NCI-H1436 (cell line): ENCODE measurements around the gene SLC16A1.
"Not testable (repeated sequence)": the region's sequence is repeated elsewhere in the genome, so short reads cannot be mapped to it uniquely, and the experiment has no call there.

Source experiments
- DNase-seq: peaks from one replicate; lab custom pipeline; 2025; lab: John Stamatoyannopoulos, UW

Gene SLC16A1

DNA sequence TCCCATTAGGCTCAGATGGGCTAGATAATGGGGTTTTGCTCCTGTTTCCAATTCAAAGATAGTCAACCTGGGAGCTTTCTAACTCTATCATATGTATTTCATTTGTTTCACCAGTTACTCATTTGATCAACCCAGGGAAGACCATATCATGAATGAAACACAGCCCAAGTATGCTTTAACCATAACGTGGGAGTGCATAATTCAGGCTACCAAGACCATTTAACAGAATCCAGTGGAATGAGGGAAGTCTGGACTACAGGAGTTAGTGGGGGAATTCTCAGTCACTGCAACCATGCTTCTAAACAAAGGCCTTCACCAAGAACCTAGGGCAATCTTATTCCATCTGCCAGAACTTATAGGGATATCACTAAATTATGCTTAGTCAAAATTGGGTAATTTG, 15.0 kb upstream of the SLC16A1 start:
- no peak for DNase-seq

DNA sequence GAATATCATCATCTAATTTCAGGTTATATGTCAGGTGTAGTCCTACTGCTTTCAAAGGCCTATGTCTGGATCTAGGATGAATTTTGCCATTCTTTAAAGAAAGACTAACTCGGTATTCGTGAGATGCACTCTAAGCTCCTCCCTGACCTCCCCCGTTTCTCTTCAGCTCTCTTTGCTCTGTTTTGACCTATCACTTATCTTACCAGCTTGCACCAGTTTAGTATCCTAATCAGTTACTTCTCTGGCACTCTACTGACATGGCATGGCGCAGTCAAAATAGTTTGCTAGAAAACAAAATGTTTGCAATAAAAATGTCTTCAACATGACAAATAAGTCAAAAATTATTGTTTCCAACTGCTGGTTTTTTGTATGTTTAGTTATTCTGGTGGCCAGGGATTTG, 8.4 kb upstream of the SLC16A1 start:
- DNase-seq, result no peak

DNA sequence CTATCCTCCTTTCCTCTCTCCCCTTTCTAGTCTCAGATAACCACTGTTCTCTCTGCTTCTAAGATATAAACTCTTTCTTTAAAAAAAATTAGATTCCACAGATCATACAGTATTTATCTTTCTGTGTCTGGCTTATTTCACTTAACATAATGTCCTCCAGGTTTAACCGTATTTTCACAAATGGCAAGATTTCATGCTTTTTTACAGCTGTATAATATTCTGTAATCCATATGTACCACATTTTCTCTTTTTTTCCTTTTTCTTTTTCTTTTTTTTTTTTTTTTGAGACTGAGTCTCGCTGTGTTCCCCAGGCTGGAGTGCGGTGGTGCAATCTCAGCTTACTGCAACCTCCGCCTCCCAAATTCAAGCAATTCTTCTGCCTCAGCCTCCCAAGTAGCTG, 5.1 kb upstream of the SLC16A1 start:
- no peak for DNase-seq

DNA sequence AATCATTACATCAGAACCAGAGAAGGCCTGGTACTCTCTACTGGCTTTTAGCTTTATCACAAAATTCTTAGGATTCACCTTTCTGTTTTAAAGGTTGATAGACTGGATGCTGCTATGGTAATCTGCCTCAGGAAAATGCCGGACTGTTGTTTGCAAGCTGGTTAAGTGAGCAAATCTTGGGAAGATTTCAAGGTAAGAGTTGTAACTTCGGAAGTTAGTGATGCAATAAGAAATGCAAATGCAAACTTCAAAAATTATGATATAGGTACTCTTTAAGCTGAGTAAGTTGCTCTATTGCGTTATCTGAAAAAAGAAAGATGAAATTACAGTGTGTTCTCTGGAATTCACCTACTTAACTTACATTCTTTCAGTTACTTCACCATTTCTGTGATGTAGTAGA, 4.4 kb upstream of the SLC16A1 start:
- DNase-seq, result no peak

DNA sequence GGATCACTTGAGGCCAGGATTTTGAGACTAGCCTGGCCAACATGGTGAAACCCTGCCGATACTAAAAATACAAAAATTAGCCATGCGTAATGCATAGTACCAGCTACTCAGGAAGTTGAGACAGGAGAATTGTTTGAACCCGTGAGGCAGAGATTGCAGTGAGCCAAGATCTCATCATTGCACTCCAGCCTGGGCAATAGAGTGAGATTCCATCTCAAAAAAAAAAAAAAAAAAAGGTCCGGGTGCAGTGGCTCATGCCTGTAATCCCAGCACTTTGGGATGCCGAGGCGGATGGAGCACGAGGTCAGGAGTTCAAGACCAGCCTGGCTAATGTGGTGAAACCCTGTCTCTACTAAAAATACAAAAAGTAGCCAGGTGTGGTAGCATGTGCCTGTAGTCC, 2.2 kb upstream of the SLC16A1 start:
- DNase-seq, result not testable (repeated sequence)

DNA sequence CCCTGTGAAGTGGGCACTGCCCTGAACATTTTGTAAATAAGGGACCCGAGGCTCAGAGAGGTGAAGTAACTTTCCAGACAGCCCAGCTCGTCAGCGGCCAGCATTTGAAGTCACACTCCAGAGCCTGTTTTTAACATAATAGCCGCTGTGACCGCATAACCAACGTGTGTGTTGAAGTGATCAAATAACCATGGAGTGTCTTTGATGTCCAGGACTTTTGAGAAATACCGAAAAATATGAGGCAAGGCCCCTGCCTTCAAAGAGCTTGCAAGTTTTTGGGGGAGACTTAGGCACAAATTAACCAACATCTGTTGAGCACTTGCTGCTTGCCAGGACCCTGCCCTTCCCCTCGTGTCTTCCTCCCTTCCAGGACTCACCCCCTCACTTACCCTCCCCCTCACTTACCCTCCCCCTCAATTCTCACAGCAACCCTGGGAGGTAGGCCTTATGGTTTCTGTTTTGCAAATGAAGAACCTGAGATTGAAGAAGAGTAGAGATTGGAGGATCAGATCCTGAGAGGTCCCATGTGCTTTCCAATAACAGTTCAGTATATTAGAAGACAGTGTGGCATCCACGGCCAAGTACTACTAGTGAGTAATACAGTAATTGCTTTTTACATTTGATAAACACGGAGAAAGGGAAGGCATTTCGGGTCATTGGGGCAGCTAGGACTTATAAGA, 1.3 kb upstream of the SLC16A1 start:
- peak; percentile 17 for DNase-seq

DNA sequence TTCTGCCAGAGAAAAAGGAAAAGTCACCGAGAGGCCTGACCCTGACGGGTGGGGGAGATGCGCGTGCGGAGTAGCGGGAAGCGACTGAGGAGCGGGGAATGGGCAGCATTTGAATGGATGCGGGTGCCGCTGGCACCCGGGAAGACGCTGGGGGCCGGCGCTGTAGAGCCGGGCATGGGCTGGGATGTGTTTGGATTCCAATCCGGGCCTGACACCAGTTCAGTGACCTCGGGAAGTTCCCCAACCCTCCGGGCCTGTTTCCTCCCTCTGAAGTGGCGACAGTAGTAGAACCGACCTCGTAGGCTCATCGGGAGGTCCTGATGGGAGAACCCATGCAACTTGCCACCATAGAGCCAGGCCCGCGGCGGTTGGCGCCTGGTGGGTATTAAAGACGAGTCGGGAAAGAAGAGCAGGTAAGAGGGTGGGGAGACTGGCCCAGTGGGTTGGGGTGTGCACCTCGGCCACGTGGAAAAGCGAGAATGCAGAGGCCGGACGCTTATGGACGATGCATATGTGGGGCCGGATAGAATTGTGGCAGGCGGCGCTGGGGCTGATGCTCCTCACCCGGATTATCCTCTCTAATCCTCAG, 642 bp upstream of the SLC16A1 start:
- DNase-seq, result no peak

DNA sequence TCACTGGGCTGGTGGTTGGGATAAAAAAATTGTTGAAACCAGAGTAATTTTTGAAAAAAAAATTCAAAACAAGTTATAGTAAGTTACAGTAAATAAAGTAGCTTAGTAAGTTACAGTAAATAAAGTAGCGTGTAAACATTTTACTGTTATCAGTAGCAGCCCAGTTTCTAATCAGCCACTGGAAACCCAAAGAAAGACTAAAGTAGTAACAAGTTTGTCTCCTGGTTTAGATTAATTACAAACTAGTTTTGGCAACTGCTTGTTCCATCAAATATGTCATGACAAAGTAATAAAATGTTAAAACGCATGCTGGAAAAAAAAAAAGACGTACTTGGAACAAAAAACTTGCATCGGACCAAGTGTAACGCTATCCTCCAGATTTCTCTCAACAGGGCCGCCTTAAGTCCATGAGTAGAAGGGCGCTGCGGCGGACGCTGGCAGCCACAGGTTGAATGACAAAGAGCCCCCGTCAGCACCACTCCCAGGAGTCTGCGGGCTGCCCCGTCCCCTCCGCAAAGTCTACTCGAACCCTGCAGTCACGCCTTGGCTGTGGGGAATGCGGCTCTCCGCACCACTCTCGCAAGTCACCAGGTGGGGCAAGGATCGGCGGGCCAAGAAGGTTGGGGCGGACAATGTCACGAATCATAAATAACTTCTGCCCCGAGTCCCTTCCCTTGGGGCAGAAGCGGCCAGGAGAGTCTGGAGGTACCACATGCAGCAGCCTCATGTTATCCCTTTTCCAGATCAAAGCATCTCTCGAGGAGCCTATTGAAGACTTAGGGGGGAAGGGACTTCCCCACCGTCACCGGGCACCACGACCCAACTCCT, 837 bp downstream of the SLC16A1 start:
- DNase-seq, result peak; percentile 9

DNA sequence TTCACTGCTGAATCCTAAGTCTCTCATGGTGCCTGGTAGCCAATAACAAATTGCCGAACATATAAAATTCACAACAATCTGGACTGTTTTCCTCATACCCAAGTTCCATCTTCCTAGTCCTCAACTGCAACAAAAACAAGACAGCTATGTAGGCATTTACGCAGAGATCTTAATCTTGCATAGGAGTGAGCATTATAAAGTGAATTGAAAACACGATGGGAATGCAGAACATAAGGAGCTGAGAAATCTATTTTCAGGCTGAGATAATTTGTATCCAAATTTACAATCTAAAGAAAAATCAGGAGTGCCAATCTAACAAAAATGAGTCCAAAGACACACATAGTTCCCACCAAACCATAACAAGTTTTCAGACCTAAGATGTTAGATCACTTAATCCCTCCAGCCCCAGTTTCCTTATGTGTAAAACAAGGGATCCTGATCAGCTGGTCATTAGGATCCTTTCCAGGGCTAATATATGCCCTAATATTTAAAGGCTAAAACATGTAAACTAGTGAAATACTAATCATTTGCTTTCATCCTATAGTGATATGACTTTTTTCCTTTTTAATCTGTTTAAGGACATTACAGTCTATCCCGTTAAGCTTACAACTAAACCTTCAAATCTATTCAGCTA, 1.9 kb downstream of the SLC16A1 start:
- DNase-seq, result no peak

DNA sequence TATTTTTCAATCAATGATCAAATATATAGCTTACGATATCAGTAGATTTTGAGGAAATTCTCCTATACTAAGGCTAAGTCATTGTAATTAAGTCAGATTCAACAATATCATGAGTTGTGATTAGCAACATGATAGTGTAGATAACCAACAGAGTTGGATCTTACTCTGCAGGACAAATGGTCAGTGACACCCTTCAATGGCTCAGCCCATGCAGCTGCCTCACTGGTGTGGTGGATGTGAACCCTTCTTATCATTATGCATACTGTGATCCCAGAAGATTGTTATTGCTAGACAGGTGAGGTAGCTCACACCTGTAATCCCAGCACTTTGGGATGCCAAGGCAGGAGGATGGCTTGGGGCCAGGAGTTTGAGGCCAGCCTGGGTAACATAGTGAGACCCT, 5.6 kb downstream of the SLC16A1 start:
- no peak for DNase-seq

DNA sequence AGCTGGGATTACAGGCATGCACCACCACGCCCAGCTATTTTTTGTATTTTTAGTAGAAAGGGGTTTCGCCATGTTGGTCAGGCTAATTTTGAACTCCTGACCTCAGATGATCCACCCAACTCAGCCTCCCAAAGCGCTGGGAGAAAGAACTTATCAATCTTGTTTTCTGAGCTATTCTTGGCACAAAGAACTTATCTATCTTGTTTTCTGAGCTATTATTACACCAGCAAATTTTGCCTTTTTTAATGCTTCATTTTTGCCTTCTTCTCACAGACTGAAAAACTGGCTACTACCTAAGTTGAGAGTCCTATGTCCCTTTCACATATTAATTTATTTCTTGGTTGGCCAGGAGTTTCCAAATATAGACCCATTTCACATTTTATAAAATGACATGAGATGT, 9.3 kb downstream of the SLC16A1 start:
- DNase-seq, result no peak

DNA sequence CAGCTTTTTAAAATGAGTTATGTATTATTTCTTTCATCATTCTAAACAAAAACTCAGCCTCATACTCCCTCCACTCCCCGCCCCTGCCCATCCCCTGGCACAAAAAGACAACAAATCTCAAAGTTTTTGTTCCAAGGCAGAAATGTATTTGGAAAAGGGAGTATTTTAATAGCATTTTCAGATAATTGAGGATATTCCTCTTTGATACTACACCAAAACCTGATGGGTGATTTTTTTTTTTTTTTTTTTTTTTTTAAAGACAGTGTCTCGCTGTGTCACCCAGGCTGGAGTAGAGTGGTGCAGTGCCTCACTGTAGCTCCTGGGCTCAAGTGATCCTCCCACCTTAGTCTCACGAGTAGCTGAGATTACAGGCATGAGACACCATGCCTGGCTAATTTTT, 16.2 kb downstream of the SLC16A1 start:
- no peak for DNase-seq

DNA sequence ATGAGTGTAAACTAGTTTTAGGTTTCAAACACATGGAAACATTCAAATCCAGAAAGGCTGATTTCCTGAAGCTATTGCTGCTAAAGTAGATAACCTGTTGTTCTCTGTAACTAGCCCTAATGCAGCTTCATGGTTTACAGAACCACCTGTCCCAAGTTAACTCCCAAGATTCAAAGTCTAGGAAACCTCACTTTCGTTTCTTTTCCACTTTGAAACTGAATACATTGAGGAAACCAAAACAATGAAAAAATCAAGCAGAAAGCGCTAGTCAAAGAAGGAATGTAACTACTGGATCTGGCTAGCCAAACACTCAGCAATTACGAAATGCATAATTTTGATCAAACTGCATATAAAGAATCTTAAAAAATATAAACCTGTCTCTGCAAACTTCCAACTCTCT, 17.8 kb downstream of the SLC16A1 start:
- no peak for DNase-seq

DNA sequence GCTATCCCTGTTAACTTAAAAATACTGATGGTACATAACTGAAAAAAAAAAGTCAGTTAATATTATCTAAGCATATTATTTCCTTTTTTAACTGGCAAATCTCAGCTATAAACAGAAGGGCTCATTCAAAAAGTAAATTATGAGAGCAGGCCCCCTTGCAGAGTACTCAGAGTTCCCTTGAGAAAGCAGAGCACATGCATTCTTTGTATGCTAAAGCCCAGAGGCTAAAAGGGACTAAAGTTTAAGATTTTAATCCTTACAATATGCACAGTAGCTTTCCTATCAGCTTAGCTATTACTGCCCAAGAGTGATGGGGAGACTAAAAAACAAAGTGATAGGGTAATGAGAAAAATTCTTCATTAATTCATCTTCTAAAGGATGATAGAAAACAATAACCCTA, 18.5 kb downstream of the SLC16A1 start:
- no peak for DNase-seq

DNA sequence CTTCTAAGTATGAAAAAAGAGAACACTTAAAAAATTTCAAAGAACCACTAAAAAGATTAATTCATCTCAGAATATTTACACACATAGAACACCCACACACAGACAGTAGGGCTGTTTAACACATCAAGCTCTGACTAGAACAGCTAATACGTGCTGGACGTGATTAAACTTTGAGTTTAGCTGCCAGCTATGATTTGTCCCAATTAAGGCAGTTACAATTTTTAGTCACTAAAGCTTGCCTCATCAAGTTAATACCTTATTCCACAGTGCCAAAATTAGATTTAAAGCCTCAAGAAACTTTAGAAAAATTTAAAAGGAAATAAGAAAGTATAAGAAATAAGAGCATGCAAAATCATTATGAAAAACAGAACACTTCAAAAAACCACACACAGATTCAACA, 18.9 kb downstream of the SLC16A1 start:
- no peak for DNase-seq

DNA sequence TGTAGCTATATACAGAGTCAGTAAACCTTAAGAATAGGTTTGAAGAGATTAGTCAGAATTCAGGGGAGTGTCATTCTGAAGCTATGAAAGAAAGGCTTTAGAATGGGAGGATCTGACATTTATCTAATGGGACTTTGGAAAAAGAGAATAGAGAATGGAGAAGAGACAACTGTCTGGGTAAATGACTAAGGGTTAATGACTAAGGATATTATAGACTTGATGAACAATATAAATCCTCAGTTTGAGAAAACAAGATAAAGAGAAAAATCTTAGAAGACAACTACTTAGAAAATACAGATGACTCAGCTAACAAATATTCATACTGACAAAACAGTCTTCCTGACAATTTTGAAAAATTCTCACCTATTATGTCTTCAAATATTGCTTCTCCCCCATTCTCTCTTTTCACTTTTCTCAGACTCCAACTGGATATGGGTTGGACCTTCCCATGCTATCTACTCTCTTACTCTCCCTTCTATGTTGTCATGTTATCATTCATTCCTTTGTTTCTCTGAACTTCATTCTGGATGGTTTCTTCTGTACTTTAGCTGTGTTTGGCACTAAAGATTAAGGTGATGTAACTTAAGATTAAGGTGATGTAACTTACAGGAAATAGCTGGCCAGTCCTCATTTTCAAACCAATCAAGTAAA, 20.4 kb downstream of the SLC16A1 start:
- no peak for DNase-seq

DNA sequence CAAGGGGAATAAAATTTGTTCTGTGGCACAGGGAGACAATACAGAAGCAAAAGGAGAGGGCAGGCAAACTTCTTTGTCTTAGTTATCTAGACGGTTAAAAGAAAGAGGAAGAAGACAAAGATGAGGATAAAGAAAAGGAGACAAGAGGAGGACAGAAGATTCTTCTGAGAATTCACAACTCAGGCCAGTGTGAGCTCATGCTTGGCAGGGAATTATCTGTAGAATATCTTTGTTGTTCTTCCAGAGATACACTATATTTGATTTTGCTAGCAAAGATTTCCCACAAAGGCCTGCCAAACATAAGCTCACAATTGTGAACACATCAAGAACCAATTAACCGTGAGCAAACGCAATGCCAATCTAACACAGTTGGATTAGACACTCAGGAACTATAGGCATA, 21.4 kb downstream of the SLC16A1 start:
- no peak for DNase-seq

DNA sequence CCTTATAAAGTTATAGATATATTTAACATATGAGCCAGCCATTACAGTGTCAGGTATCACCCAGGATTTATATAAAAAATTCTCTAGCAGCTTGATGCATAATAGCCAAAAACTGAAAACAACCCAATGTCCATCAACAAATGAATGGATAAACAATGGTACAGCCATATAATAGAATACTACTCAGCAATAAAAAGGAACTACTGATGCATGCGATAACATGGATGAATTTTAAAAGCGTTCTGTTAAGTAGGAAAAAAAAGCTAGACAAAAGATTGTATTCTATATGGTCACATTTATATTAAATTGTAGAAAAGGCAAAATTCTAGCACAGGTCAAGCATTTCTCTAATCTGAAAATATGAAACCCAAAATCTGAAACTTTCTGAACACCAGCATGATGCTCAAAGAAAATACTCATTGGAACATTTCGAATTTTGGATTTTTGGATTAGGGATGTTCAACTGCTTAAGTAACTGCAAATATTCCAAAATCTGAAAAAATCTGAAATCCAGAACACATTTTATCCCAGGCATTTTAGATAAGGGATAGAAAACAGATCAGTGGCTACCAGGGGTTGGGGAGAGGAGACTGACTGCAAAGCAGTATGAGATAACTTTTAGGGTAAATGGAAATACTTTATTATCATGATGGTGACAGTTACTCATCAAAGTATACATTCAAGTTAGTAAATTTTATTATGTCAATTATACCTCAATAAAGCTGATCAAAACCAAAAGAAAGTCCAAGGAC, 22.0 kb downstream of the SLC16A1 start:
- no peak for DNase-seq

DNA sequence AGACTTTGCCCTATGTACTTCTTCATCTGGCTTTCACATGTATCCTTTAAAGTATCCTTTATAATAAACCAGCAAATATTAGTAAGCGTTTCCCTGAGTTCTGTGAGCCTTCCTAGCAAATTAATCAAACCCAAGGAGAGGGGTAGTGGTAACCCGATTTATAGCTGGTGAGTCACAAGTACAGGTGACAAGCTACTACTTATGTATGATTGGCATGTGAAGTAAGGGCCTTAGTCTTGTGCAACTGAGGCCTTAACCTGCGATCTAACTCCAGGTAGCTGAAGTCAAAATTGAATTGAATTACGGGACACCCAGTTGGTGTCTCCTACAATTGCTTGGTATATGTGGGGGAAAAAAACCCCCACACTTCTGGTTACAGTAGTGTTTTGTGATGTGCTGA, 26.0 kb downstream of the SLC16A1 start:
- no peak for DNase-seq

DNA sequence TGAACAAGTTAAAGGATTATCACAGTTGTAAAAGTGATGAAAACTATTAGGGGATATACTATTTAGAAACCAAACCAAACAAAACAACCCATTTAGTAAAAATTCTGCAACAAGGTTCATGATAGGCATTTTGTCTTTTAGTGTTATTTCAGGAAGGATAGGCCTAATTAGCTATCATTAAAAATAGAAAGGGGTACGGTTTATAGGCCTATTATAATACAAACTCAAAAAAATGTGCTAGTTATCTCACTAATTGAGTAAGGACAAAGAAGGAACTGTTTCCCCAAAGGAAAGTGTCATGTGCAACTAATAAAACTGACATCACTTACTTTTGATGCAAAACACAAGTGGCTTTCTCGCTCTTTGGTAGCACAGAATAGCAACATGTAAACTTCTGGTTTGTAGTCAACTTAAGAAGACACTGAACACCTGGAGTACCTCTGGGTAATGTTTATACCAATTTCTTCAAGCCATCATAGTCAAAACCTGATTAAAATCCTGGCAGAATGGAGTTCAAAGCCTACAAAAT, 28.5 kb downstream of the SLC16A1 start:
- no peak for DNase-seq

DNA sequence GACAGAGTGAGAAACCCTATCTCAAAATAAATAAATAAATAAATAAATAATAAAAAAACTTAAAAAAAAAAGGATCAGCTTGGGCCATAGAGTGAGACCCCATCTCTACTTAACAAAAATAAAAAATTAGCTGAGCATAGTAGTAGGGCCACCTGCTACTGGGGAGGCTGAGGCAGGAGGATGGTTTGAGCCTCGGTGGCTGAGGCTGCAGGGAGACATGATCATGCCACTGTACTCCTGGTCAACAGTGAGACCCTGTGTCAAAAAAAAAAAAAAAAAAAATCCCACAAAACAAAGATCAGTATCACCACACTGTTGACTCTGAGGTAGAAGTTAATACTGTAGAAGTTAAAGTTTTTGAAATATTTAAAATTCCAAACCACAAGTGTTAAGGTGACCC, 29.1 kb downstream of the SLC16A1 start:
- no peak for DNase-seq
